AG09319 (cell line): Measurements from ENCODE around the gene IGFLR1.

Experiments used
- DNase-seq: peaks from one replicate; pipeline ENCODE4 v3.0.0-alpha.2; 2010; ENCODE audit warnings: low read depth; ENCODE audit errors: extremely low read depth
- CTCF ChIP-seq: IDR thresholded peaks from 2 replicates; pipeline ENCODE4 v1.5.1; 2011; ENCODE audit warnings: low read depth, mild to moderate bottlenecking, inconsistent platforms, low read length, moderate library complexity

IGFLR1 gene

GRCh38 chr19:35744430-35745327, 2.4 kb upstream of the IGFLR1 start:
- TF ChIP-seq CTCF = peak; percentile 59
- DNase-seq = peak; percentile 85

- DNase-seq = no peak
Observed at GRCh38 chr19:35743640-35744429, 1.6 kb upstream of the IGFLR1 start.

GRCh38 chr19:35741203-35741515, 1.1 kb downstream of the IGFLR1 start:
- no peak for DNase-seq
- TF ChIP-seq CTCF = no peak

More at GRCh38 chr19:35743640-35744429, 1.6 kb upstream of the IGFLR1 start:
- TF ChIP-seq CTCF = no peak

GRCh38 chr19:35740423-35741202, 1.6 kb downstream of the IGFLR1 start:
- TF ChIP-seq CTCF = no peak; the same call in 1 of the 2 replicates
- DNase-seq = peak; percentile 89

GRCh38 chr19:35740108-35740422, 2.2 kb downstream of the IGFLR1 start:
- TF ChIP-seq CTCF = no peak
- no peak for DNase-seq

GRCh38 chr19:35739275-35740107, 2.8 kb downstream of the IGFLR1 start:
- DNase-seq = no peak
- TF ChIP-seq CTCF = no peak
